ENCODE data around the gene AURKB.

Gene AURKB

DNA sequence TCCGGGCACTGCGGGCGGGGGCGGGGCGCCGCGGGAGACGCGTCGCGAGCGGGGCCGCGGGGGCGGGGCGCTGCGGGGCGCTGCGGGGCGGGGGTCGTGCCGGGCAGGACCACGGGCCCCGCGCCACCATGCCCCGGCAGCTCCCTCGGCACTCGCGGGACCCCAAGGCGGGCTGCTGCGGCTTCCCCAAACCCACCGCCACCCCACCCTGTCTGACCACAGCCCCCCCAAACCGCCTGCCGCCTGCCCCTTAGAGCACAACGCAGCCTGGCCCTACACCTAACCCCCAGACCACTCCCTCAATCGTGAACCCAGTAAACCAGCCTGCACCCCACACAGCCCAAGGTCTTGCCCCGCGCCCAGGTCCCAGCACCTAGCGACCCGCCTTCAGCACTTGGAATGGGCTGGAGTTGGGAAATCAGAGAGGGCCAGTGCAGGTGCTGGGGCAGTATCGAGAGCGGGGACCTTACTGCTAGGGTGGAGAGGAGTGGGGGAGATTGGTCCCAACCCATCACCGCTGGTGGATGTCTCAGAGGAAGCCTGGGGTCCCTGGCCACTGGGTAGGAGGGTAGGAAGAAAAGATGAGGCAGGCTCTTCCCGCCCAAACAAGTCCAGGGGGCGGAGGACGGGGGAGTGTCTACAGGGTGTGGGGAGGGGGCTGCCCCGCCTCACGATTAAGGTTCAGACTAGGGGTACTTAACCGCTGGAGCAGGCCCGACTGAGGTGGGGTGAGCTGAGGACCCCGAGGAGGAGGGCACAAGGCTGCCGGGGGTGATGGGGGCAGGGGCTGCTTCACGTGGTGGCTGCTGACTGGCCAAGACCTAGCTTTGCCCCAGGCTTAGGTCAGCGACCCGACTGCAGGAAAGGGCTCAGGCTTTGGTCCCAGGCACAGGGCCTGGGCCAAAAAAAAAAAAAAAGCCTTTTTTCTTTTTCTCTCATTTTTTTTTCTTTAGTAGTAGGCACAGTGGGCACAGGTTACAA is 47.1 kb downstream of the AURKB start:
- DNase-seq (ENCODE audit: low spot score): no peak
- peak overlapping the region; percentile 90 for H3K27ac ChIP-seq
- TF ChIP-seq, protein P1, sequence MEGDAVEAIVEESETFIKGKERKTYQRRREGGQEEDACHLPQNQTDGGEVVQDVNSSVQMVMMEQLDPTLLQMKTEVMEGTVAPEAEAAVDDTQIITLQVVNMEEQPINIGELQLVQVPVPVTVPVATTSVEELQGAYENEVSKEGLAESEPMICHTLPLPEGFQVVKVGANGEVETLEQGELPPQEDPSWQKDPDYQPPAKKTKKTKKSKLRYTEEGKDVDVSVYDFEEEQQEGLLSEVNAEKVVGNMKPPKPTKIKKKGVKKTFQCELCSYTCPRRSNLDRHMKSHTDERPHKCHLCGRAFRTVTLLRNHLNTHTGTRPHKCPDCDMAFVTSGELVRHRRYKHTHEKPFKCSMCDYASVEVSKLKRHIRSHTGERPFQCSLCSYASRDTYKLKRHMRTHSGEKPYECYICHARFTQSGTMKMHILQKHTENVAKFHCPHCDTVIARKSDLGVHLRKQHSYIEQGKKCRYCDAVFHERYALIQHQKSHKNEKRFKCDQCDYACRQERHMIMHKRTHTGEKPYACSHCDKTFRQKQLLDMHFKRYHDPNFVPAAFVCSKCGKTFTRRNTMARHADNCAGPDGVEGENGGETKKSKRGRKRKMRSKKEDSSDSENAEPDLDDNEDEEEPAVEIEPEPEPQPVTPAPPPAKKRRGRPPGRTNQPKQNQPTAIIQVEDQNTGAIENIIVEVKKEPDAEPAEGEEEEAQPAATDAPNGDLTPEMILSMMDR (conservative IDR thresholded peaks at IDR 0.05; ENCODE audit: low read depth): no peak
- CTCF ChIA-PET: interaction anchor here (1.3 kb wide), 1 partner anchor 23 kb away, joined by 5 read pairs; no protein-coding TSS in a partner anchor
- POLR2A ChIA-PET (ENCODE audit: low non-redundant PET): interaction anchor here (0.6 to 1.0 kb wide), 3 partner anchors 8 to 60 kb away, joined by 3 to 5 read pairs (median 4); no protein-coding TSS in a partner anchor

DNA sequence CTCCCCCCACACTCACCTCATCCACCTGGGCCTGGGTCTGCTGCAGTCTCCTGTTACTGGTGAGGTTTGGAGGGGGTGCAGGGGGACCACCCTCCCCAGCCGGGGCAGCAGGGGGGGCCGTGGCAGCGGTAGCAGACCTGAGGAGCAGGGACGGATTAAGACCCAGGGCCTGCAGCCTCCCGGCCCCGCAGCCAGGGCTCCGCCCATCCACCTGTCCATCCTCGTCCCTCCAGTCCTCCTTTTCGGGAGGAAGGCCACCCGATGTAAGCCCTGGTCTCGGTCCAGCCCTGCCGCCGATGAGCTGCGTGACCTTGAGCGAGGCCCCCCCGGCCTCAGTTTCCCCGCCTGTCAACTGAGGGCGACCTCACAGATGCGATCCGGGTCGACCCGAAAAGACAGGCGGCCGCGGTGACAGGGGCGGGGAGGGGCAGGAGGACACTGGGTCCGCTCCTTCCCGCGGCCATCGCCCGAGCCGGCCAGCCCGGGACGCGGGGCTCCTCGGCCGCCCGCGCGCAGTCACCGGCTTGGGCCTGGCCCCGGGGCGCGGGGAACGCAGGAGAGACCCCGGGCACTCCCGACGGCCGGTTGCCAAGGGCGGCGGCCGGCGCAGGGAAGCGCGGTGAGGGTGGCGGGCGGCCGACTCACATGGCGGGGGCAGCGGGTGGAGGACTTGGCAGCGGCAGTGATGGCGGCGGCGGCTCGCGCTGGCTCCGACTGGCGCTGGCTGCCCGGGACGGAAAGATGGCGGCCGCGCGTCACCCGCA is 48.0 kb downstream of the AURKB start, which contains the start of gene VAMP2:
VAMP2 (minus strand) TSS at position 716 of the 764 bp plus-strand sequence; CDS start at position 647, 69 bp downstream.
- peak; percentile 49 for DNase-seq (ENCODE audit: low spot score)
- ChIA-PET CTCF (no interaction called here), POLR2A (ENCODE audit: low non-redundant PET) (no interaction called here)
- peak within 1 kb of the TSS; percentile 90 for H3K27ac ChIP-seq
- TF ChIP-seq, protein P1 (conservative IDR thresholded peaks at IDR 0.05; ENCODE audit: low read depth): no peak

DNA sequence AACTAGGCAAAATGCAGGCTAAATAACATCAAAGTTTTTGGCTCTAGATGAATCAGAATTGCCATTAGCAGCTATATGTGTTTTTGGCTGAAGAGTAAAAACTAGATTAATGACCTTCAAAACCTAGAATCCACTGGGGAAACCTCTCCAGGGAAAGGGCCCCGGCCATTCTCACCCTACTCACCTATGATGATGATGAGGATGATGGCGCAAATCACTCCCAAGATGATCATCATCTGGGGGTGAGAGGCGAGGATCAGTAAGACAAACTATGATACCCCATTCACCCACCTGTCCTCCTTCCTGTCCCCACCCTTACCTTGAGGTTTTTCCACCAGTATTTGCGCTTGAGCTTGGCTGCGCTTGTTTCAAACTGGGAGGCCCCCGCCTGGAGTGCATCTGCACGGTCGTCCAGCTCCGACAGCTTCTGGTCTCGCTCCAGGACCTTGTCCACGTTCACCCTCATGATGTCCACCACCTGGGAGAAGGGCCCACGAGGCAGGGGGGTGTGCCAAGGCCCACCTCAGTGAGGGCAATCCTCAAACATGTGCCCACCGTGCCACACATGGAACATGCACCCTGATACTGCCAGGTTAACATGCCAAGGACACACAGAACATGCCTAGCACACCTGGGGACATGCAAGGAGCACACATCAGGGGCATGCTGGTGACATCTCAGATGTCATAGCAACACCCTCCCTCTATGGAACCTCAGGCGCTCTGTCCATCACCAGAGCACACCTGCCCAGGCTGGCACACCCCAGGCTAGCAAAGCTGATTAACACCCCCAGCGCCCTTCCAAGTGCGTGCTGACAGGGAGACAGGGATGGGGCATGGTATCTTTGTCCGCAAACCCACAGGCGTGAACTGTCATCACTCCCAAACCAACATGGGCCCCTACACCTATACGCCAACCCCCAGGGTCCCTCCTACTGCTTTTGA is 48.8 kb downstream of the AURKB start:
- H3K27ac ChIP-seq: peak overlapping the region; percentile 90
- ChIA-PET POLR2A (ENCODE audit: low non-redundant PET) (interaction anchor here (1.2 kb wide), 1 partner anchor 30 kb away, joined by 3 read pairs; no protein-coding TSS in a partner anchor), CTCF (interaction anchor here (0.7 kb wide), 1 partner anchor 15 kb away, joined by 3 read pairs; the partner anchor contains the start of gene TMEM107)

DNA sequence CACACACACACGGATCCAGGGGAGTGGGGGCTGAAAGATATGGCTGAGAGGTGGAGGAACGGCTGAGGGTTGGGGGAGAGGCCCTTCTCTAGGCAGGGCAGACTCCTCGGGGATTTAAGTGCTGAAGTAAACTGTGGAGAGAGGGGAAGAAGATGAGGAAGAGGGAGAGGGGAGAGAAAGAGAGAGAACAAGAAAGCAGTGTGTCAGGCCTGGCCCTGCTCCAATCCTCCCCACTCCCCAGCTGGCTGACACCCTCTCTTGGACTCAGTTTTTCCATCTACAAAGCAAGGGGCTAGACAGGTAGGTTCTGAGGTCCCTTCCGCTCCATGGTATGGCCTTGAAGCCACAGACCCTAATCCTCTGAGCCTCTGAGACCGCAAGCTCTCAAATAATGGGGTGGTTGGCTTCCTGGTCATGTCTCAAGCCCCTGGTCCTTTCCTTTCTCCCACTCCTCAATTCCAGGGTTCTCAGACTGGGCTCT is 49.6 kb downstream of the AURKB start:
- DNase-seq (ENCODE audit: low spot score): no peak
- peak overlapping the region; percentile 90 for H3K27ac ChIP-seq
- POLR2A ChIA-PET (ENCODE audit: low non-redundant PET): interaction anchor here (1.2 kb wide), 1 partner anchor 29 kb away, joined by 3 read pairs; no protein-coding TSS in a partner anchor
- TF ChIP-seq, protein P1 (conservative IDR thresholded peaks at IDR 0.05; ENCODE audit: low read depth): no peak
- CTCF ChIA-PET: interaction anchor here (0.6 to 1.0 kb wide), 3 partner anchors 26 to 810 kb away, joined by 3 to 5 read pairs (median 4); no protein-coding TSS in a partner anchor

More for the DNA sequence above, 48.8 kb downstream of the AURKB start:
- TF ChIP-seq, protein P1 (conservative IDR thresholded peaks at IDR 0.05; ENCODE audit: low read depth): no peak
- DNase-seq (ENCODE audit: low spot score): no peak

DNA sequence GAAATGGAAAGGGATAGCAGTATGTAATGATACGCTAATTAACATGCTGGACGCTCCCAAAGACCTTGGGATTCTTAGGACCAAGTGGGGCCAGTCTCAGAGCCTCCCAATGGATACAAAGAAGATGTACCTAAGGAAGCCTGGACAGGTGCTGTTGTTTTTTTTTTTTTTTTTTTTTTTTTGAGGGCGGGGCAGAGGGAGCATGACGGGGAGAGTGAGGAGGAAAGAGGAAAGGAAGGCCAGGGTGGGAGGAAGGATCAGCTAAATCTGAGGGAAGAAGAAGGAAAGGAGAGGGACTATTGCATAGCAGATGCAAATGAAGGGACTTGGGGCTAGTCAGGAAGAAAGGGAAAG is 50.2 kb downstream of the AURKB start:
- no peak for DNase-seq (ENCODE audit: low spot score)
- TF ChIP-seq, protein P1 (conservative IDR thresholded peaks at IDR 0.05; ENCODE audit: low read depth): no peak
- CTCF ChIA-PET: interaction anchor here (0.5 to 1.0 kb wide), 3 partner anchors 24 to 810 kb away, joined by 4 to 5 read pairs (median 4); no protein-coding TSS in a partner anchor
- POLR2A ChIA-PET (ENCODE audit: low non-redundant PET): no interaction called here
- H3K27ac ChIP-seq: peak overlapping the region; percentile 98

Data from RWPE1 (cell line).